ENCODE results near the gene PALD1. TPM values are rescaled to one million over a fixed set of nuclear protein-coding genes. Genes with fewer than 3 reads are reported as not detected.

PALD1 gene
- total RNA-seq, 1 donor from 2014 or later, result 6.9 TPM

- Histone ChIP-seq H3K27ac (no peak overlapping the region), H3K4me3 (no peak overlapping the region), H3K9me3 (no peaks in the 10 kb centered on the region), H3K4me1 (no peaks in the 10 kb centered on the region), H3K36me3 (no peaks in the 10 kb centered on the region), H3K27me3 (no peaks in the 10 kb centered on the region)
- TF ChIP-seq, protein P1, sequence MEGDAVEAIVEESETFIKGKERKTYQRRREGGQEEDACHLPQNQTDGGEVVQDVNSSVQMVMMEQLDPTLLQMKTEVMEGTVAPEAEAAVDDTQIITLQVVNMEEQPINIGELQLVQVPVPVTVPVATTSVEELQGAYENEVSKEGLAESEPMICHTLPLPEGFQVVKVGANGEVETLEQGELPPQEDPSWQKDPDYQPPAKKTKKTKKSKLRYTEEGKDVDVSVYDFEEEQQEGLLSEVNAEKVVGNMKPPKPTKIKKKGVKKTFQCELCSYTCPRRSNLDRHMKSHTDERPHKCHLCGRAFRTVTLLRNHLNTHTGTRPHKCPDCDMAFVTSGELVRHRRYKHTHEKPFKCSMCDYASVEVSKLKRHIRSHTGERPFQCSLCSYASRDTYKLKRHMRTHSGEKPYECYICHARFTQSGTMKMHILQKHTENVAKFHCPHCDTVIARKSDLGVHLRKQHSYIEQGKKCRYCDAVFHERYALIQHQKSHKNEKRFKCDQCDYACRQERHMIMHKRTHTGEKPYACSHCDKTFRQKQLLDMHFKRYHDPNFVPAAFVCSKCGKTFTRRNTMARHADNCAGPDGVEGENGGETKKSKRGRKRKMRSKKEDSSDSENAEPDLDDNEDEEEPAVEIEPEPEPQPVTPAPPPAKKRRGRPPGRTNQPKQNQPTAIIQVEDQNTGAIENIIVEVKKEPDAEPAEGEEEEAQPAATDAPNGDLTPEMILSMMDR (IDR thresholded peaks at IDR 0.05), result no peak
- intact Hi-C loops (cut with DNase I), result no loop called here
- DNase-seq (ENCODE audit: extremely low spot score in 2 of 2), result no peak
These were observed 51.7 kb downstream of the PALD1 start for GRCh38 chr10:70530315-70530714.

GRCh38 chr10:70532554-70533188 is 54.1 kb downstream of the PALD1 start:
- H3K27ac ChIP-seq, result no peak overlapping the region
- intact Hi-C loops (cut with DNase I), result no loop called here
- no peaks in the 10 kb centered on the region for H3K9me3 ChIP-seq
- DNase-seq (ENCODE audit: extremely low spot score in 2 of 2), result no peak
- no peak overlapping the region for H3K4me3 ChIP-seq
- no peaks in the 10 kb centered on the region for H3K36me3 ChIP-seq
- H3K27me3 ChIP-seq, result no peaks in the 10 kb centered on the region
- no peaks in the 10 kb centered on the region for H3K4me1 ChIP-seq
- TF ChIP-seq POLR2AphosphoS5 (IDR thresholded peaks at IDR 0.05; ENCODE audit: insufficient read depth in 1 of 2, low read depth in 1 of 2), result no peak

DNA sequence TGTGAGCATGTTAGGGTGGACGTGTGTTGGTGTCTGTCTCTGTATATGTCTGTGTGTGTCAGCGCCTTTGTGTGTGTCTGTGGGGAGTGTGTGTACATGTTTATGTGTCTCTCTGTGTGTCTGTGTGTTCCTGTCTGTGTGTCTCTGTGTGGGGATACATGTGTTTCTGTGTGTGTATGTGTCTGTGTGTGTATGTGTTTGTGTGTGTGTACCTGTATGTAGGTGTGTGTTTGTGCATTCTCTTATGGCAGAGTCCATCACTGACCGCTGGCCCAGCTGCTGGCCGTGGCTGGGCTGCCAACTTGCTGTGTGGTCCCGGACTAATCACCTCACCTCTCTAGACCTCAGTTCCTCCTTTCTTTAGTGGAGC is 54.6 kb downstream of the PALD1 start:
- intact Hi-C loops (cut with DNase I), result no loop called here
- Histone ChIP-seq H3K27ac (no peak overlapping the region), H3K4me3 (no peak overlapping the region), H3K9me3 (no peaks in the 10 kb centered on the region), H3K27me3 (no peaks in the 10 kb centered on the region), H3K4me1 (no peaks in the 10 kb centered on the region), H3K36me3 (no peaks in the 10 kb centered on the region)
- TF ChIP-seq POLR2AphosphoS5 (IDR thresholded peaks at IDR 0.05; ENCODE audit: insufficient read depth in 1 of 2, low read depth in 1 of 2), result no peak
- no peak for DNase-seq (ENCODE audit: extremely low spot score in 2 of 2)

- Histone ChIP-seq H3K4me1 (no peaks in the 10 kb centered on the region), H3K4me3 (no peak overlapping the region), H3K9me3 (no peaks in the 10 kb centered on the region), H3K27ac (no peak overlapping the region), H3K27me3 (no peaks in the 10 kb centered on the region), H3K36me3 (no peaks in the 10 kb centered on the region)
- no peak for DNase-seq (ENCODE audit: extremely low spot score in 2 of 2)
- intact Hi-C loops (cut with DNase I), result no loop called here
- TF ChIP-seq, protein P1 (IDR thresholded peaks at IDR 0.05), result no peak
- TF ChIP-seq POLR2A (IDR thresholded peaks at IDR 0.05) (no peak), POLR2AphosphoS5 (IDR thresholded peaks at IDR 0.05; ENCODE audit: insufficient read depth in 1 of 2, low read depth in 1 of 2) (no peak)
These were observed 55.7 kb downstream of the PALD1 start for GRCh38 chr10:70534281-70534680.

- Histone ChIP-seq H3K36me3 (no peaks in the 10 kb centered on the region), H3K4me1 (no peaks in the 10 kb centered on the region), H3K4me3 (no peak overlapping the region), H3K27ac (no peak overlapping the region), H3K9me3 (no peaks in the 10 kb centered on the region), H3K27me3 (no peaks in the 10 kb centered on the region)
- intact Hi-C loops (cut with DNase I), result loop anchor here (5.0 kb wide), 1 partner anchor 73 kb away; no protein-coding TSS in a partner anchor
- TF ChIP-seq POLR2A (IDR thresholded peaks at IDR 0.05), result no peak
- TF ChIP-seq, protein P1 (IDR thresholded peaks at IDR 0.05), result no peak
- no peak for TF ChIP-seq POLR2AphosphoS5 (IDR thresholded peaks at IDR 0.05; ENCODE audit: insufficient read depth in 1 of 2, low read depth in 1 of 2)
- DNase-seq (ENCODE audit: extremely low spot score in 2 of 2), result no peak
These were observed 56.4 kb downstream of the PALD1 start for GRCh38 chr10:70535001-70535400.

DNA sequence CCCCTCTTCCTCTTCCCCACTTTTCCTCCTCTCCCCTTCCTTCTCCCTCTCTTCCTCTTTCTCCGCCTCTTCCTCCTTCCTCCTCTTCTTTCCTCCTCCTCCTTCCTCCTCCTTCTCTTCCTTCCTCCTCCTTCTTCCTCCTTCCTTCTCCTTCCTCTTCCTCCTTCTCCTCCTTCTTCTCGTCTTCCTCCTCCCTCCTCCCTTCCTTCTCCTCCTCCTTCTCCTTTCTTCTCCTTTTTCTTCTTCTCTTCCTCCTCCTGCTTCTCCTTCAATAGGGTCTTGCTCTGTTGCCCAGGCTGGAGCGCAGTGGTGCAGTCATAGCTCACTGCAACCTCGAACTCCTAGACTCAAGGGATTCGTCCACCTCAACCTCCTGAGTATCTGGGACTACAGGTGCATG is 56.9 kb downstream of the PALD1 start:
- no peaks in the 10 kb centered on the region for H3K36me3 ChIP-seq
- TF ChIP-seq POLR2AphosphoS5 (IDR thresholded peaks at IDR 0.05; ENCODE audit: insufficient read depth in 1 of 2, low read depth in 1 of 2) (no peak), POLR2A (IDR thresholded peaks at IDR 0.05) (no peak)
- TF ChIP-seq, protein P1 (IDR thresholded peaks at IDR 0.05), result no peak
- no peak overlapping the region for H3K4me3 ChIP-seq
- H3K27me3 ChIP-seq, result no peaks in the 10 kb centered on the region
- no peaks in the 10 kb centered on the region for H3K4me1 ChIP-seq
- intact Hi-C loops (cut with DNase I), result loop anchor here (5.0 kb wide), 1 partner anchor 73 kb away; no protein-coding TSS in a partner anchor
- no peak overlapping the region for H3K27ac ChIP-seq
- no peaks in the 10 kb centered on the region for H3K9me3 ChIP-seq
- DNase-seq (ENCODE audit: extremely low spot score in 2 of 2), result no peak
